IgD-negative memory B cell (primary cell): ENCODE data around the gene STX1B. TPM values are rescaled to one million over a fixed set of nuclear protein-coding genes. Genes with fewer than 3 reads are reported as not detected.
A peak's percentile ranks its signal among the peaks of the same experiment; 100 is the strongest.

Experiments
- H3K27ac Mint-ChIP-seq, 3 donors: one replicate each; pipeline ENCODE4 v1.8.0; 2020 to 2022; ENCODE audit warnings: mild to moderate bottlenecking in 3 of 3, mixed read lengths in 3 of 3, moderate library complexity in 1 of 3
- H3K27me3 Mint-ChIP-seq: one replicate; pipeline ENCODE4 v1.8.0; 2021; ENCODE audit warnings: mixed read lengths
- H3K36me3 Mint-ChIP-seq: one replicate; pipeline ENCODE4 v1.8.0; 2020; ENCODE audit warnings: mild to moderate bottlenecking, mixed read lengths
- H3K4me1 Mint-ChIP-seq, 3 donors: one replicate each; pipeline ENCODE4 v1.8.0; 2020 to 2022; ENCODE audit warnings: mixed read lengths in 3 of 3, mild to moderate bottlenecking in 1 of 3
- H3K4me3 Mint-ChIP-seq, 4 donors: one replicate each; pipeline ENCODE4 v1.8.0; 2020 to 2022; ENCODE audit warnings: mild to moderate bottlenecking in 4 of 4, mixed read lengths in 4 of 4, moderate library complexity in 3 of 4
- H3K9me3 Mint-ChIP-seq, 3 donors: one replicate each; pipeline ENCODE4 v1.8.0; 2020 to 2021; ENCODE audit warnings: mixed read lengths in 3 of 3, mild to moderate bottlenecking in 1 of 3
- polyA plus RNA-seq: library from polyadenylated mRNA; unstranded; fragments of 300-500 nt; fragmentation: Illumina TruSeq; gene quantifications from one replicate; pipeline ENCODE4 v1.2.3, GENCODE V29; 2021

Gene STX1B
- polyA plus RNA-seq, 1 donor from 2014 or later: 0.18 TPM

DNA sequence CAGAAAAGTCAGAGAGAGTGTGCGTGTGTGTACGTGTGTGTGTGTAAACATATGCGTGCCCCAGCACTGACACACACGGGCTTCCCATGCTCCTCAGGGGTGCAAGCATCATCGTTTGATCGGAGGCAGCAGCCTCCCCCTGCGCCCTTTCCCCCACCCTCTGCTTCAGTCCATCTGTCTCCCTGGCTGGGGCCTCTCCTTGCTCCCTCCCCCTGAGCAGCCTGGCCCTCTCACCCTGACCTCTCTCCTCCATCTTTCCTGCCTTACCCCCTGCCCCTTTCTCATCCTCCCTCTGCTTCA lies 4.4 kb downstream of the STX1B start:
- Mint-ChIP-seq H3K9me3 (no peaks in the 10 kb centered on the region), H3K4me3 (peak overlapping the region in 1 of 4 donors; percentile 38), H3K27me3 (peaks cover 16% of the 10 kb centered on the region), H3K27ac (peak overlapping the region in 1 of 3 donors; percentile 72), H3K36me3 (peaks cover 1% of the 10 kb centered on the region), H3K4me1 (peaks cover 0 to 3% (median 0%) of the 10 kb centered on the region in 3 donors)

DNA sequence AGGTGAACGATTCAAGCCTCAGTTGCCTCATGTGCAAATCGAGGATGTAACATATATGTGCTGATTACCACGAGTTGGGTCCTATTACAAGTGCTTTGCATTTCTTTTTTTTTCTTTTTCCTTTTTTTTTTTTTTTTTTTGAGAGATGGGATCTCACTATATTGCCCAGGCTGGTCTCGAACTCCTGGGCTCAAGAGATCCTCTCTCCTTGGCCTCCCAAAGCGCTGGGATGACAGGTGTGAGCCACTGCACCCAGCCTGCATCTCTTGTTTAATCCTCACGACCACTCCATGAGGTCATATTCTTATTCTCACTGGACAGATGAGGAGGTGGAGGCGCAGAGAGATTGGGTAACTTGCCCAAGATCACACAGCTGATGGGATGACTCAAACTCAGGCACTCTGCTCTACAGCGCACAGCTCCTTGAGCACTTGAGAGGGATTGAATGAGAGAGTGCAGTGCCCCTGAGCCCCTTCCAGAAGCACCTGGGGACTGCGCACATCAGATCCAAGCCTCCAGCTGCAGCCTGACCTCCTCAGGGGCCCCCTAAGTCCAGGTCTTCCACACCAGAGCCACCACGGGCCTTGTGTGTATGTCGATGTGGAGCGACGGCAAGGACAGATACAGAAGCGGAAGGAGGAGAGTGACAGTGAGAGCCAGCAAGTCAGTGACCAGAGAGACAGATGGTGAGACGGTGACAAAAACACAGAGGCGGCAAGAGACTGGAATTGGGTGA lies 4.9 kb downstream of the STX1B start:
- Mint-ChIP-seq H3K4me1 (peaks cover 0 to 3% (median 0%) of the 10 kb centered on the region in 3 donors), H3K36me3 (peaks cover 1% of the 10 kb centered on the region), H3K27me3 (peaks cover 13% of the 10 kb centered on the region), H3K27ac (no peak overlapping the region), H3K4me3 (peak overlapping the region in 2 of 4 donors; percentile 29 to 38), H3K9me3 (no peaks in the 10 kb centered on the region)

DNA sequence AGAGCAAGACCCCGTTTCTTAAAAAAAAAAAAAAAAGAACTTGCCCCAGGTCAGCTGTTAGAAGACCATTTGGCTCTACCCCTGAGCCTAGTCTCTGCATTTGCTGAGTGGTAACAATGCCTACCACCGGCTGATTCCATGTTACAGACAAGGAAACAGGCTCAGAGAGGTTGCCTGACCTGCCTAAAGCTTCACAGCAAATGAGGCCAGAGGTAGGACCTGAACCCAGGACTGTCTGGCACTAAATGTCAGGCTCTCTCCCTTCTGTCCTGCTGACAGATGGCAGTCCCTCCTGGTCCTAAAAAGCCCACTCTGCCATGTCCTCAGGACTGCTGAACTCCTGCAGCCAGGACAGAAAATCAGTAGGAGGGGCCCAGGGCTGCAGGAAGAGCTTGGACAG lies 5.8 kb downstream of the STX1B start:
- H3K27me3 Mint-ChIP-seq: peaks cover 10% of the 10 kb centered on the region
- peaks cover 1% of the 10 kb centered on the region for H3K36me3 Mint-ChIP-seq
- H3K4me3 Mint-ChIP-seq: no peak overlapping the region
- H3K27ac Mint-ChIP-seq: no peak overlapping the region
- peaks cover 0 to under 1% (median 0%) of the 10 kb centered on the region in 3 donors for H3K4me1 Mint-ChIP-seq
- no peaks in the 10 kb centered on the region for H3K9me3 Mint-ChIP-seq

DNA sequence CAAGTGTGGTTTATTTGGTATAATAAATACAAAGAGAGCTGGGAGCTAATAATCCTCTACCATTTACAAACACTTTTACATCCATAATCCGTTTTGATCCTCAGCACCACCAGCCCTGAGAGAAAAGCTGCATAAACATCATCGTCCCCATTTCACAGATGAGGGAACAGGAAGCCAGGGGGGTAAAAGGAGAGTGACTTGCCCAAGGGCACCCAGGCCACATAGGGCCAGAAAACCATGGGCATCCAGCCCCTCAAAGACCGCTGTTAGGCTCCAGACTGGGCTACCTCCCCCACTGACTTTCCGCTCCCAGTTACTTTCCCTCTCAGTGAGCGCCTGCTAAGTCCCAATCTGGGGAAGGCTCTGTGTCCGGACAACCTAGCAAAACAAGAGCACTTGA lies 6.7 kb downstream of the STX1B start:
- no peak overlapping the region for H3K4me3 Mint-ChIP-seq
- H3K27ac Mint-ChIP-seq: no peak overlapping the region
- H3K4me1 Mint-ChIP-seq: no peaks in the 10 kb centered on the region
- peaks cover 1% of the 10 kb centered on the region for H3K36me3 Mint-ChIP-seq
- H3K27me3 Mint-ChIP-seq: peaks cover 10% of the 10 kb centered on the region
- H3K9me3 Mint-ChIP-seq: no peaks in the 10 kb centered on the region

DNA sequence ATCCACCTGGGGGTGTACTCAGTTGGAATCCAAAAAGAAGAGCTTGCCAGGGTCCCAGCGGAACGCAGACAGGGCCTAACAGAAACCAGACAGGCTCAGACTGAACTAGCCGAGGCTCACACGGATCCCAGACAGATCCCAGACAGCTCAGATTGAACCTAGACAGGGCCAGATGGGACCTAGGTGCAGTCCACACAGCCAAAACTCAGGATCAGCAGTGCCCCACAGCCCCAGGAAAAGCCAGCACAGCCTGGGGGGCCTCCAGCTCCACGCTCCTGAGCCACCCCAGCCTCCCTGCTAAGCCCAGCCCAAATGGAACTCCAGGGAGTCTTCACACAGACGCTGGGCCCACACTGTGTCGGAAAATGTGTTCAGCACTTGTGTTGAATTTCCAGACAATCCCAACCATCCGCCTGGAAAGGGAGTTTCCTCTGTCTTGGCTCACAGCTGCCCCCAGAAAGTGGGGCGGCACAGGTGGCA lies 7.5 kb downstream of the STX1B start:
- peaks cover 7% of the 10 kb centered on the region for H3K27me3 Mint-ChIP-seq
- peaks cover 1% of the 10 kb centered on the region for H3K36me3 Mint-ChIP-seq
- no peak overlapping the region for H3K27ac Mint-ChIP-seq
- H3K9me3 Mint-ChIP-seq: no peaks in the 10 kb centered on the region
- H3K4me3 Mint-ChIP-seq: no peak overlapping the region
- H3K4me1 Mint-ChIP-seq: no peaks in the 10 kb centered on the region

DNA sequence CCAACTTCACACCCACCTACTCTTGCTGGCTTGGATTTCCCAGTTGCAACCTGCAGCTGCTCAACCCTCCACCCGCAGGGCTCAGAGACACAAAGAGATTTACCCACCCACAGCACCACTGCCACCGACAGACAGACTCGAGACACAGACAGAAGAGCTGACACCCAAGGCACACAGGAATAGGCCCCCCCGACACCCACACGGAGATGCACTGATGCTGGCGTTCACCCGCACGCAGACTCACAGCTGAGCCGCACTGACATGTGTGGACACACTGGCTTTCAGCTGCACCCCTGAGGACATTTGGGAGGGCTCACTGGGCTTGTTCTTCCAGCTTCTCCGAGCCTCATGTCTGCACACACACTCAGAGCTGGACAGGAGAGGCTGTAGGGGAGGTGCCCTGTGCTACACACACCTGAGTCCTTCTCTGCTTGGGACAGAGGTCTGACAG lies 8.2 kb downstream of the STX1B start:
- Mint-ChIP-seq H3K36me3 (peaks cover under 1% of the 10 kb centered on the region), H3K27ac (no peak overlapping the region), H3K4me1 (no peaks in the 10 kb centered on the region), H3K27me3 (peaks cover 6% of the 10 kb centered on the region), H3K9me3 (no peaks in the 10 kb centered on the region), H3K4me3 (no peak overlapping the region)

DNA sequence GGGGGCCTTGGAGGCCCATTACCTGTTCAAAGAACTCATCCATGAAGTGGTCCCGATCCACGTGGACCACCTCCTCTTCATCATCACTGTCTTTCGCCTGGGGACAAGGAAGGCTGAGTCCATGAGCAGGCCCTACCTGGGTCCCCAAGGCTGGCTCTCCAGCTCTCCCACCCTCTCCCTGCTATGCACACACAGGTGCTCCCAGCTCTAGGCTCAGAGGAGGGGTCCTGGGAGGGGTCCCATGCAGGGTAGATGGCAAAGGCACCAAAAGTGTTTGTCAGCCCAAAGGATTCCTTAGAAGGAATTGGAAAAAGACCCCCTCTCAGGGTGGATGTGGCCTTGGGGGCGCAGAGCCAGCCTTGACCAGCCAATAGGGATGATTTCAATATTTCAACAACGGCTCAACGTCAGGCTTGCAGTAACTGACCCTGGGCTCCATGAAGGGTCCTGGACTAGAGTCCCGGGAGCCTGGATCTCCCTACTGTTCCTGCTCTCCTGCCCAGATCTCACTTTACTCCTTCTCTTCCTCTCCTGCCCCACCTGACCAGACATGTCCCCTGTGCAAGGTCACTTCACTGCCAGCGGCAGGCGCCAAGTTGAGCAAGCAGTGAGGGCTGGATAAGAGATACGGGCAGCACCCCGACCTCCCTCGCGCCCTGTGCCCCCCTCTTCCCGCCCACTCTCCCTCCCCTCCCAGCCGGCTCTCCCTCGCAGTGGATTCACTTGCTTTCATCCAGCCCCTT lies 8.8 kb downstream of the STX1B start:
- H3K27ac Mint-ChIP-seq: no peak overlapping the region
- H3K36me3 Mint-ChIP-seq: no peaks in the 10 kb centered on the region
- peaks cover 5% of the 10 kb centered on the region for H3K27me3 Mint-ChIP-seq

DNA sequence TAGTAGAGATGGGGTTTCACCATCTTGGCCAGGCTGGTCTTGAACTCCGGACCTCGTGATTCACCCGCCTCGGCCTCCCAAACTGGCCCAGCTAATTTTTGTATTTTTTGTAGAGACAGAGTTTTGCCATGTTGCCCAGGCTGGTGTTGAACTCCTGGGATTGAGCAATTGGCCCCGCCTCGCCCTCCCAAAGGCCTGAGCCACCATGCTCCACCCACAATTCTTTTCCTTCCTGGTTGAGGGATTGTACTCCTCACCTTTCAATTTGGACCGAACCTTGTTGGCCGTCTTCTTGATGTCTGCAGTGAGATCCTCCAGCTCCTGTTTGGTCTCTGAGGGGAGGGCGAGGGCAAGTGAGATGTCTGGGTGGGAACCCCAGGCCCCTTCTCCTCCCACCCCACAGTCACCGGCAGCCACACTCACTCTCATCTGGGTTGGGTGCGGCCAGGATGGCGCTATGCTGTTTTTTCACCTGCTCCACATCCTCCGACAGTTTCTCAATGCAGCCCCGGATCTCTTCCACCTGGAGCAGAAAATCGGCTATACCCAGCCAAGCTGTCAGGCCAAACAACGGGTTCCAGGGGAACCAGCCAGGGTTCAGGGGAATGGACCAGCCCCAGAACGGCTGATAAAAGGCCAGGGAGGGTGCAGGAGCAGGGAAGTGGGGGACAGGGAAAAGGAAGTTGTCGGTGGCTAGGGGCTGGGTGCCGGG lies 9.6 kb downstream of the STX1B start:
- H3K4me3 Mint-ChIP-seq: no peak overlapping the region
- H3K27ac Mint-ChIP-seq: no peak overlapping the region
- peaks cover 0 to 4% (median 4%) of the 10 kb centered on the region in 3 donors for H3K4me1 Mint-ChIP-seq
- peaks cover 3% of the 10 kb centered on the region for H3K27me3 Mint-ChIP-seq
- H3K9me3 Mint-ChIP-seq: no peaks in the 10 kb centered on the region
- H3K36me3 Mint-ChIP-seq: no peaks in the 10 kb centered on the region

More for the DNA sequence above, 8.8 kb downstream of the STX1B start:
- Mint-ChIP-seq H3K9me3 (no peaks in the 10 kb centered on the region), H3K4me1 (no peaks in the 10 kb centered on the region), H3K4me3 (no peak overlapping the region)

DNA sequence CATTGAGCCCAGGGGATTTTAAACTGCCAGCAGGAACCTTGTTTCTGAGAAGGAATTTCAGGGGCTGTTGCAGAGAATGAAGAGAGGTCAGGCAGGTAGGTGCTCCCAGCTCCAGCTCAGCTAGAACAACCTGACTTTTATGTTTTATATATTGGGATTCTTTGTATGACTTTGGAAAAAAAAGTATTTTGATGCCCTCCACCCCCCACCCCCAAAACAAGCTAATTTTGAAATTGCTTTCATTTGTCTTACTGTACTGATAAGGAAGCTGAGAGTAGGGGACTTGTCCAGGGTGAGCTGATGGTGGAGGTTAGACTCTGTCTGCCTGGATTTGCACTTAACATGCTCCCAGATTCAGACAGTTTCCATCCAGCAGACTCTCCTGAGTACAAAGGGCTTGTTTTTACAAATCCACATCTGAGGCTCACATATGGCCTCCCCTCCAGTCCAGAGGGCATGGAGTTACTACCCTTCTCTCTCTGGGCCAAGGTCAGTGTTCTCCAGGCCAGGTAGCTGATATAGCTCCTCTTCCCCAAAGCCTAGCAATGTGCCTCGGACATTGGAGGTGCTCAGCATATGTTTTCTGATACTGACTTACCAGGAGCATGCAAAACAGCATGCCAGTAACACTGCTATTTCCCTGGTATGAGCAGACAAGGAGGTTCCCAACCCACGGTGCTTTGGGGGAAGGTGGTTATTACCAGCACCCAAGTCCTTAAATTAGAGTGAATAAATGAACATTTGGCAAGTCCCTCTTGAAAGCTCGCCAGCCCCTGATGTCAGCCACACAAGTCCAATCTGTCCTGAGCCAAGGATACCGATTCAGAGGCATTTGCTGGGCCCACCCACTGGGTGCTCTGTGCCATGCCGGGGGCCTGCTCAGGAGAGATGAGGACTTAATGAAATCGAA lies 11.3 kb downstream of the STX1B start:
- H3K4me1 Mint-ChIP-seq: peaks cover 0 to 6% (median 4%) of the 10 kb centered on the region in 3 donors
- no peaks in the 10 kb centered on the region for H3K9me3 Mint-ChIP-seq
- no peak overlapping the region for H3K27ac Mint-ChIP-seq
- peaks cover 5% of the 10 kb centered on the region for H3K27me3 Mint-ChIP-seq
- H3K36me3 Mint-ChIP-seq: no peaks in the 10 kb centered on the region
- H3K4me3 Mint-ChIP-seq: peak overlapping the region in 2 of 4 donors; percentile 17 to 65

DNA sequence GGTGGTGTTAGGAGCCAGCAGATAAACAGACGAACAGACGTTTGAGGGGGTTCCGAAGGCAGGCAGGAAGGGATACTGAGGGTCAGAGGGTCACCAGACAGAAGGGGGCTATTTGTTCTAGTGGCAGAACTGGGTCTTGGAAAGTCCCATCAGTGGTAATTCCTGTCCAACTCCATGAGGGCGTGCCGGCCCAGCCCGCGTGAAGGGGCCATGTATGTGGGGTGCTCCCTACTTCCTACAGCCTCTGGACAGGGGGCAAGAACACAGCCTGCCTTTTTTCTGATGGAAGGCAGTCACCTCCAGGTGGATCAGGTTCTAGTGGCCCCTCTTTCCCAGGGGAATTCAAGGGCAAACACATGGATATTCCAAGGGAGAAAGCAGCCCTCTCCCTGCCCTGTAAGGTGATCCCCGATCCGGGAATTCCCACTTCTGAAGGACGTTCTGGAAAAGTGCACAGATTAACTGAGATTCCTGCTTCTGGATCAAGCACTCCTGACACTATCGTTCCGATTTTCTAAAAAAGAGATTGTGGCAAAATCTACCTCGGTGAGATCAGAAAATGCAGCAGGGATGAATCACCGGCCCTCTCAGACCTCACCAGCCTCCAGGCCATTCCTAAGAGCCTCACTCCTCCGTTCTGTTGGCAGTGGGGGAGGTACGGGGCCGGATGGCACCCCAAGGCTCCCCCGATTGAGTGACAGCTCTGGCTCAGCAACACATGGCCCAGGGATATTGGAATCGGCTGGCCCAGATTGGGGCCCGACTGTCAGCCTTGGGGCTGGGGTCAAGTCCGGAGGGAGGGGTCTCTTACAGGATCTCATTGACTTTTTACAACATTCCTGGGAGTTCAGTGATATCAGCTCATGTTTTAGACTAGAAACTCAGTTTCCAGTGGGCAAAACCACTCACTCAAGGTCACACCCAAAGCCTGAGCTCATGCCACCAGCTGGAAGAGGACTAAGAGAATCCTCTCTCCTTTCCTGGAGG lies 12.4 kb downstream of the STX1B start:
- H3K4me3 Mint-ChIP-seq: peak overlapping the region; percentile 78 to 97 (median 90)
- peaks cover 2% of the 10 kb centered on the region for H3K27me3 Mint-ChIP-seq
- no peaks in the 10 kb centered on the region for H3K36me3 Mint-ChIP-seq
- no peaks in the 10 kb centered on the region for H3K9me3 Mint-ChIP-seq
- peaks cover 0 to 6% (median 4%) of the 10 kb centered on the region in 3 donors for H3K4me1 Mint-ChIP-seq
- peak overlapping the region in 2 of 3 donors; percentile 39 to 68 for H3K27ac Mint-ChIP-seq

DNA sequence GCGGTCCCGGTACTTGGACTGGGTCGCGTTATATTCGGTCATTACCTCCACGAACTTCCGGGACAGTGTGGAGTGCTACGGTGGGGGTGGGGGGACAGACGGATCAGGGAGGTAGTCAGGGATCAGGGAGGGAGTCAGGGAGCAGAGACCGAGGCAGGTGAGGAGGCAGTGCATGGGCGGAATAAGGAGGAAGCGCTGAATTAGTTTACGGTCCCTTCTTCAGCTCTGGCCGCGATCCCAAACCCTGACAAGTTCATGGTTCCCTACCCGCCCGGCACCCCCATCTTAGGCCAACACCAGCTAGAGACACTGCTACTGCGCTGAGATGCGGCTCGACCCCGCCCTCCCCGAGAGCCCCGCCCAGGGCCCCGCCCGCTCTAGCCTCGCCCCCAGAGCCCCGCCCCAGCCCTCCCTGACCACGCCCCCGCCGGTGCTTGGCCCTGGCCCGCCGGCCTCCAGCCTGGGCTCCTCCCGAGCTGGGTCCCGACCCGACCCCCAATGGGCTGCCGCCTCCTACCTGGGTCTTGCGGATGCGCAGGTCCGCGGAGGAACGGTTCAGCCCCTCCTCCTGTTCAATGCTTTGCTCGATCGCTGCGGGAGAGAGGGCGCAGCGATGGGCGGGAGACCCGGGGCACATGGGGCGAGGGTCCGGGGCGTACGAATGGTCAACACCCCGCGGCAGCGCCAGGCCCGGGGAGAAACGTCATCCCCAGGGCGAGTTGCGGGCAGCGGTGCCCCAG lies 13.3 kb downstream of the STX1B start:
- H3K36me3 Mint-ChIP-seq: no peaks in the 10 kb centered on the region
- H3K27ac Mint-ChIP-seq: peak overlapping the region; percentile 45 to 92 (median 68)
- H3K9me3 Mint-ChIP-seq: no peaks in the 10 kb centered on the region

DNA sequence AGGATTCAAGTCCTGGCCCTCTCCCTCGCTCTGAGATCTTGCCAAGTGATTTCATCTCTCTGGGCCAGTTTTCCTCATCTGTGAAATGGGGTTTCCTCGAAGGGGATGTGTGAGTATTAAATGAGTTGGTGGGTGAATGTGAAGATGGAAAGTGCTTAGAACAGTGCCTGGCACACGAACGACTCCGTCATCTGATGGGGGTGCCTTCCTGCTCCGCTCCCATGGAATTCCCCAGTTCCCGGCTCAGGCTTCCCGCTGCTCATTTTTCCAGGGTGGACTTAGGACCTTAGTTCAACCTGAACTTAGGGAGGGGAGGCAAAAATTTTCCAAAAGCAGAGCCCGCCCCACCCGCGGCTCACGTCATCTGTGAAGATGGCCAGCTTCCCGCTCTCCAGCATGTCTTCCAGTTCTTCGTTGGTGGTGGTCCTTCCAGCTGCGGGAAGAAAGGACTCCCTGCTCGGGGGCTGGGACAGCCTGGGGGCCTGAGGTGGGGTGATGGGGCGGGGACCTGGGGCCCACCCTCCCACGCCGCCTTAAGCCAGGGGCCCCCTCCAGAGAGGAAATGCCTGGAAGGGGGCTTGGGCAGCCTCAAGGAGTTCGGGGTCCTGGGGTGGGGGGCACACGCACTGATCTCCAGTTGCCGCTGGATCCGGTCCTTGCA lies 14.0 kb downstream of the STX1B start:
- H3K4me1 Mint-ChIP-seq: peaks cover 0 to 6% (median 4%) of the 10 kb centered on the region in 3 donors
- no peaks in the 10 kb centered on the region for H3K36me3 Mint-ChIP-seq

More for the DNA sequence above, 13.3 kb downstream of the STX1B start:
- Mint-ChIP-seq H3K4me1 (peaks cover 0 to 6% (median 4%) of the 10 kb centered on the region in 3 donors), H3K27me3 (peaks cover 2% of the 10 kb centered on the region), H3K4me3 (peak overlapping the region; percentile 78 to 97 (median 90))

More for the DNA sequence above, 14.0 kb downstream of the STX1B start:
- Mint-ChIP-seq H3K4me3 (peak overlapping the region; percentile 78 to 97 (median 90)), H3K9me3 (no peaks in the 10 kb centered on the region), H3K27ac (peak overlapping the region; percentile 45 to 92 (median 68)), H3K27me3 (peaks cover 2% of the 10 kb centered on the region)
